NCI-H1694 (cell line): ENCODE data around the gene ZNF263.
"Not testable (repeated sequence)": the region's sequence is repeated elsewhere in the genome, so short reads cannot be mapped to it uniquely, and the experiment has no call there.

ENCODE experiments used
- DNase-seq: peaks from one replicate; lab custom pipeline; 2025; lab: John Stamatoyannopoulos, UW

ZNF263 gene

GRCh38 chr16:3268294-3268693, 15.0 kb upstream of the ZNF263 start:
- no peak for DNase-seq

- not testable (repeated sequence) for DNase-seq
These were observed 12.6 kb upstream of the ZNF263 start for GRCh38 chr16:3270718-3271117.

GRCh38 chr16:3271281-3271680, 12.0 kb upstream of the ZNF263 start:
- DNase-seq: not testable (repeated sequence)

- DNase-seq: no peak
These were observed 8.8 kb upstream of the ZNF263 start for GRCh38 chr16:3274490-3274889.

- no peak for DNase-seq
These were observed 8.3 kb upstream of the ZNF263 start for GRCh38 chr16:3274947-3275346.

- DNase-seq: no peak
These were observed 6.6 kb upstream of the ZNF263 start for GRCh38 chr16:3276679-3277078.

GRCh38 chr16:3281222-3281820, 2.0 kb upstream of the ZNF263 start:
- DNase-seq: no peak

GRCh38 chr16:3282103-3282729, 1.1 kb upstream of the ZNF263 start:
- DNase-seq: no peak

GRCh38 chr16:3283543-3284447, 504 bp downstream of the ZNF263 start:
- DNase-seq: no peak

- DNase-seq: no peak
These were observed 1.8 kb downstream of the ZNF263 start for GRCh38 chr16:3285131-3285530.

GRCh38 chr16:3289998-3290673, 6.8 kb downstream of the ZNF263 start:
- DNase-seq: no peak

GRCh38 chr16:3292604-3293003, 9.3 kb downstream of the ZNF263 start:
- DNase-seq: no peak

GRCh38 chr16:3295209-3295608, 11.9 kb downstream of the ZNF263 start:
- no peak for DNase-seq

- DNase-seq: no peak
These were observed 12.5 kb downstream of the ZNF263 start for GRCh38 chr16:3295783-3296182.

GRCh38 chr16:3304370-3304769, 21.1 kb downstream of the ZNF263 start:
- no peak for DNase-seq

- peak; percentile 59 for DNase-seq
These were observed 22.1 kb downstream of the ZNF263 start, which contains the start of the genes TIGD7 and ZNF75A for GRCh38 chr16:3305109-3306068. Gene TIGD7 (minus strand): TSS chr16:3305430. CDS start chr16:3300614, 4,816 bp downstream. Gene ZNF75A (plus strand): TSS chr16:3305497. CDS start chr16:3308429, 2,932 bp downstream.

- no peak for DNase-seq
These were observed 22.8 kb downstream of the ZNF263 start for GRCh38 chr16:3306078-3306477.

GRCh38 chr16:3311496-3311895, 28.2 kb downstream of the ZNF263 start:
- DNase-seq: no peak

GRCh38 chr16:3317315-3317999, 34.2 kb downstream of the ZNF263 start:
- DNase-seq: no peak

GRCh38 chr16:3321816-3322215, 38.5 kb downstream of the ZNF263 start:
- DNase-seq: no peak
